ENCODE measurements around the gene ALDH1A3.
A peak's percentile ranks its signal among the peaks of the same experiment; 100 is the strongest.

ALDH1A3 gene

DNA sequence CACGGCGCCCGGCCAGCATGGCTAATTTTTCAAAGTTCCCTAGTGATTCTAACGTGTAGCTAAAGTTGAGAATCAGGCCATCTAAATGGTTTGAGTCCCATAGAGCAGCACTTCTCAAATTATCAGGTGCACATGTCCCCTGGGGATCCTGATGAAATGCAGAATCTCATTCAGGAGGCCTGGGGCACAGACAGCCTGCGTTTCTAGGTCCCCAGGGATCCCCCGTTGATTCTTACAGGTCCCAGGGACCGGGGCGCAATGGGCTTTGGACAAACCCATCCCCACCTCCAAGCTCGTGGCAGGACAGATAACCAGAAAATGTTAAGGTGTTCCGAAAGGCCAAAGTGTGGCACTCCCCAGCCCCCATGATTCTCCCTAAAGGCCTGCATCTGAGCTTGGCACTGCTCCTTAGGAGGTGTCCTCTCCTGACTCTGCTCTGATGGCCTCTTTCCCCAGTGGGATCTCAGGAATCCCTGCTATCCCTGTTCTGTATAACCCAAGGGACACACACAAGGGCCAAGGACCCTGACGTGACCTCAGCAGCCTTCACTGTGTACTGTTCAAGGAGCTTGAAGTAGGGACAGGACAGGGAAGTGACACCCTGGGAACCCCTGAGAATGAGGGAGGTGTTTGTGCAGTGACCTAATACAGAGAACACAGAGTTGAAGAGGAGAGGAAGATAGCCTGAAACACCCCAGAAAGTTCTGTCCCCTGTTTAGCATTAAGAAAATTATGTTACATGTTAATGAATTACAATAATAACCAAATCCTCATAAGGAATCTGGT is 47.5 kb downstream of the ALDH1A3 start:
- no peak for DNase-seq

DNA sequence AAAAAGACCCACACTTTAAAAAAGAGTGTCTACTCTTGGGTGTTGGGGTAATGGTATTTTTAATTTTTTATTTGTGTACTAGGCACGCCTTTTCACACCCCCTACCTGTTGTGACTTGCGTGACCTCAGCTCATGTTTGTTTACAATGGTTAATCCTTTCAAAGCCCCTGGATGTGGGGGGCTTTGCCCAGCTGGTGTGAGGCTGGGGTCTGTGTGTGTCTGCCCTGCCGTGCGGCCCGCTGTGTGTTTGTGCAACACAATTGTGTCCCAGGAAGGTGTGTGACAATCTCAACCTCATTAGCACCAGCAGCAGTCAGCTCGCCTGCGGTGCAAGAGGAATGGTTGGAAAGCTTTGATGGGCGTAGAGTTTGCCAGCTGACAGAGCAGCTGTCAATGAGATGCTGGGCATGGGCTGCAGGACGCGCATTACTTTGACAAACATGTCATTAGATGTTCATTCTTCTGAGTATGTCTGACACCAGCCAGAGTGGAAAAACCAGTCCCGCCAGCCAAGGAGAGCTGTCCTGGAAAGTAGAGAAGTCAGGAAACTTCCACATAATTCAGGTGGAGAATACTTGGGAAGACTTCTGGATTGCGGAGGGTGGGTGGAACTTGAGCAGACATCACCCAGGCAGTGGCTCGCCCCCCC is 49.1 kb downstream of the ALDH1A3 start:
- DNase-seq = no peak

DNA sequence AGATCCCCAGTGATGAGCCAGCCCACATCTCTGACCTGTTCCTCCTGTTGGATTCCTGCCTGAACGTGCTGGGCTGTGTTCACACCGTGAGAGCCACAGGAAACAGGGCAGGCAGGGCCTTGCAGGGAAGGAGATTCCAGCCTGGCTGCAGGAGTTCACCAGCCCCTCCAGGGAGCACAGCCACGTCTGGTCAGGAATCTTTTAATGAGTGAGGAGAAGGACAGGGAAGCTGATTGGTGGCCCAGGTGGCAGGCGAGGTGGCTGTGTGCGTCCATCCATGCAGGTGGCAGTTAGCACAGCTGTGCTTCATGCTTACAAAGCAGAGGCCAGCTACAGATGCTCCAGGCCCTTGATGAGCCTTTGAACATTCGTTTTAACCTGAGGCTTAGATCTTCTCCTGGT is 50.0 kb downstream of the ALDH1A3 start:
- DNase-seq = no peak

DNA sequence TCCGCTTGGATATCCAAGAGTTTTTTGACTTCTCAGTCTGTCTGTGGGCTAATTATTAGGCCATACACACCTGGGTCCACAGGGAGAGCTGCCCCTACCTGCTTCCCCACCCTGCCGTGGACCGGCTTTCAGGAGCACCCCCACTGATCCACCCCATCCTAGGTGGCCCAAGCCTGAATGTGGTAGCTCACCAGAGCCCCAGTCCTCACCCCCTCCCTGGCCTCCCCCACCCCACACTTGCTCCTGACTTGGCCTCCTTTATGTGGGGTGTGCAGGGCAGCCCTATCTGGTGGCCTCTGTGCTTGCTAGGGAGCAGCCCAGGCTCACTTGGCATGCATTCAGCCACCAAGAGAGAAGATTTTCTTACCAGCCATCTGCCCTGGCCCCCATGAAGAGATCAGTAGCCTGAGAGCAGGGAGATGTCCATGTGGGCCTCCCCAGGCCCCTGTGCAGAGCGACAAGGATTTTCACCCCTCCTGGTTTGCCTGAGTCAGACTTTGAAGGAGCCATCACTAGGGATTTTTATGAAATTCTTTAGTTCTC is 50.7 kb downstream of the ALDH1A3 start:
- DNase-seq = no peak

DNA sequence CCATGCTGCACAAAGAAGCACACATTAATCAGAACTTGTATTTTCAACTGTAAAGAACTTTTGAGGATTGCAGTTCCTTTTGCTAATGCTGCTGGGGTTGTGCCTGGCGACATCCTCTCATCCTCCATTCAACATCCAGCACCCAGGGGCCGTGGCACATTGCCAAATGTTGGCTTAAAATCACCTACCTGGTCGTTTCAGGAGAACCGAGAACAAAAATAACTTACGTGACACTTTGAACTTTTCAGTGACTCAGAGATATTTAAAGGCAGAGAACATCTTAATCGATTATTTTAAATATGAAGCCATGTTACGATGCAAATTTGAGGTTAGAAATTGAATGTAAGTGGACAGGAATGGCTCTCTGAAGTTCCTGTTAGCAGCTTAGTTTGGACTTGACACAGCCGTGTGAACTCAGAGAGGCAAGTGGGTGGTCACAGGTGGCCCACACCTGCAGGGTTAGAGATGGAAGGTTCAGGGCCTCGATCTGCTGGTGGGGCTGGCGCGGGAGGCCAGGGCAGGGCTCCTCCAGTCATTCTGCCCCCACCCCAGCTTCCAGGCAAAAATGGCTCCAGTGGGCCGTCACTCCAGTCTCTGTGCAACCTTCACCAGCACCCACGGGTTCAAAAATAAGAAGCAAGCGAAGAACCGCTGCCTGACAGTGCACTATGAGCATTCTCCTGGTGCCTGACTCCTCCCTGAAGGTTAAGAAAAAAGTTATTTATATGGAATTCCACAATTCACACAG is 51.7 kb downstream of the ALDH1A3 start:
- no peak for DNase-seq

DNA sequence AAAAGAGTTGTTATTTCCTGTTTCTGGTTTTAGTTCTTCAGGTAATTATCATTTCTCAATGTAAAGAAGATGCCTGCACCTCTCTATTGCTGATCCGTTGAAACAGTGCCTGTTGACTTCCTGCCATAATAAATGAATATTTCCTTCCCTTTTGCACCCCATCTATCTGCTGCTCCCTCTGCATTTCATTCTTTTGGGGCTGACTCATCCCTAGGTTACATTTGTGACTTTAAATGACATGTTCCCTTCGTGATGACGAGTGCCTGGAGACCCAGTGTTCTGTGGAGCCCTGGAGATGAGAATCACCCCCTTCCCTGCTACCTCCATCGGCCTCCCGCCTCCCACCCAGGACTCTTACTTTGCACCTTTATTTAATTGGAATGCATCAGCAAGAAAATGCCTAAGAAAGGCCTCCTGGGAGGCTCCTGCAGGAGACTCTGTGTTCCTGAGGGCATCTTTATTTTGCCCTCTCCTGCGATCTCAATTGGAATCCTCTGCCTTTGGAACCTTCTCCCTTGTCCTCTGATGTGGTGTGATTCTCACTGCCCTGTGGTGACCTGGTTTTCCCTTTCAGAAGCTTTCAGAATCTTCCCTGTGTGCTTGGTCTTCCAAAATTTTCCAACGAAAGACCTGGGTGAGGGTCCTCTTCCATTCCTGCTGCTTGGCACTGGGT is 53.2 kb downstream of the ALDH1A3 start:
- no peak for DNase-seq

DNA sequence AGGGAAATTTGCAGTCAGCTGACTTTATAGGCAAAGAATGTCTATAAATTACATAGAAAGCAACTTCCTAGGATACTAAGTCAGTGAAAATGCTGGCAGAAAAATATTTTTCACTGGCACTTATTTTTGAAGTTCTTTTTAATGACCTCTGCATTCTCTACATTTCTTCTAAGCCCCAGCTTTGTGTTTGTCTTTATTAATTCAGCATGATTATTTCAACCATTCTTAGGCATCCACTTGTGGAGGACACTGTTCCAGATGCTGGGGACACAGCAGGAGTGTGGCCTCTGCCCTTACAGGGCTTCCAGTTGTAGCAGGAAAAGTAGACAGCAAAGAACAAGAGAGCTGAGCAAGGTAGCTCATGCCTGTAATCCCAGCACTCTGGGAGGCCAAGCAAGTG is 54.5 kb downstream of the ALDH1A3 start:
- DNase-seq = no peak

DNA sequence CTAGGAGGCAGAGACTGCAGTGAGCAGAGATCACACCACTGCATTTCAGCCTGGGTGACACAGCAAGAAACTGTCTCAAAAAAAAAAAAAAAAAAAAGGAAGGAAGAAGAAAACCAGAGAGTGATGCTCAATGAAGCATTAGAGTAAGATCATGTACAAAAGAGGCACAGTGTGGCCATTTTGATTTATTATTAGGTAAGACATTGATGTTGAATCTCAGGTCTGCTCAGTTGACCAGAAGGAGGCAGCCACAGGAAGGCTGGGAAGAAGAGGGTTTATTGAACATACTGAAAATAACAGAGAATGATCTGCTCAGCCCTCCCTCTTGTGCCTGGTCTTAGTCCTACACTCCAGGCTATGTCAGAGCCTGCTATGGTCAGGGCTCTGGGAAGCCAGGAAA is 55.1 kb downstream of the ALDH1A3 start:
- DNase-seq = peak; percentile 28

DNA sequence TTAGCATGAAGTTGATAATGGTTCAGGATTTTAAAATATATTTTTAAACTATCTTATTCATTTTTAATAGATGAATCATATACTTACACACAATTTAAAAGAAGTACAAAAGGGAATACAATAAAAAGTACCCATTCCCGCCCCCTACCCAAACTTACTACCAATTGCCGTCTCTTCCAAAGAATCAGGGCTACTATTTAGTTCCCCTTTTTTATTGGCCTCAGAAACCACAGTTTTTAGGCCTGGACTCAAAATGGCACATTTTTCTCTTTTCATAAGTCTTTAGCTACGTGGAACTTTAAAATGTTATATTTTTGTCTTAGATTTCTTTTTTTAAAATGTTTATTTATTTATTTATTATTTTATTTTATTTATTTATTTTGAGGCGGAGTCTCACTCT is 57.5 kb downstream of the ALDH1A3 start:
- peak; percentile 51 for DNase-seq

DNA sequence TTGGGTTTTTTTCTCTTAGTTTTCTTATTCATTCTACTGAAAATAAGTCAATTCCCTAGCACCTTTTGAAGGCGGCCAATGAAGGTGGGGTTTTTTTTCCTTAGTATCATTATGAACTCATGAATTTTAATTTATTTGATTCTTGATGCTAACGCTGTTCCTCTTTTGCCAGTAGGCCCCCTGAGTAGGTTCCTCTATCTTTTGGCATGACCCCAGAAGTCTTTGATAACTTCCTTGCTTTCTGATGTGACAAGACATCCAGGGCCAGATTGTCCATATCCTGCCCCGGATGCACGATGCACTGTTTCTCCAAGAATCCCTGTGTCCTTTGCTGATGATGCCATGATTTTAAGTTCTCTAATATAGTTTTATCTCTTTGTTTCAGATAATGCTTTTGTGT is 60.2 kb downstream of the ALDH1A3 start:
- peak; percentile 44 for DNase-seq

DNA sequence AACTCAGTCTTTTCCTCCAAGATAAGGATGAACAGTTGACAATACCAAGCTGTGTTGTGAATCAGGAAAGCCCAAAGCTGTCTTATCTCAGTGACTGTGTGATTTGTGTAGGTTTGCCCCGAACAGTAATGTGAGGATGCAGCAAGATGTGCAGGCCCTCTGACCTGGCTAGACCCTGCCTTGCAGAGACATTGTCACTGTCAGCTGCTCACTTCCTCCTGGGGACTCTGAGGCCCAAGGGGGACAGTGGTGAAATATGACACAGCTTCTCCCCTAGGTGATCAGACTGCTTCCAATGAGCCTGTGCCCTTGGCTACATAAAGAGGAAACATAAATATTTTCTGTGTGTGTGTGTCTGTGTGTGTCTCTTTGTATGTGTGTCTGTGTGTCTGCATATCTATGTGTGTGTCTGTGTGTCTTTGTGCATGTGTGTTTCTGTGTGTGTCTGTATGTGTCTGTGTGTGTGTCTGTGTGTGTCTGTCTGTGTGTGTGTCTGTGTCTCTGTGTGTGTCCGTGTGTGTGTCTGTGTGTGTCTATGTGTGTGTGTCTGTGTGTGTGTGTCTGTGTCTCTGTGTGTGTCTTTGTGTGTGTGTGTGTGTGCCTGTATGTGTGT is 61.2 kb downstream of the ALDH1A3 start:
- peak; percentile 93 for DNase-seq

DNA sequence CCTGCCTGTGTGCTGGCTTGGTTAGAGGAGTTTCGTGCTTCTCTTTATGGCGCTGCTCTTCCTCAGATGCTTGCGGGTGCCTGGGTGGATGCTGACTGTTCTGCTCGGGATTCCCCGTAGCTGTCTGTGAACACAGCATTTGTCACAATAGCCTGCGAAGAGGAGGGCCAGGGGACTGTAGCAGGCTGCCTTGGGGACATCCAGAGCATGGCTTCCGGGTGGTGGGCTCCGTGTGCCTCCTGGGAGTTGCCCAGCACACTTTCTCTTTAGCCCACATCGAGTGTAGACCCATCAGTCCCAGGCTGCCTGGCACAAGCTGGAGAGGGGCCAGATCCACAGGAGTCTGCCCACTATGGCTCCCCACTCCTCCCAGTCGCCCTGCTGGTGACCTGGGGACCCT is 61.9 kb downstream of the ALDH1A3 start:
- DNase-seq = no peak

DNA sequence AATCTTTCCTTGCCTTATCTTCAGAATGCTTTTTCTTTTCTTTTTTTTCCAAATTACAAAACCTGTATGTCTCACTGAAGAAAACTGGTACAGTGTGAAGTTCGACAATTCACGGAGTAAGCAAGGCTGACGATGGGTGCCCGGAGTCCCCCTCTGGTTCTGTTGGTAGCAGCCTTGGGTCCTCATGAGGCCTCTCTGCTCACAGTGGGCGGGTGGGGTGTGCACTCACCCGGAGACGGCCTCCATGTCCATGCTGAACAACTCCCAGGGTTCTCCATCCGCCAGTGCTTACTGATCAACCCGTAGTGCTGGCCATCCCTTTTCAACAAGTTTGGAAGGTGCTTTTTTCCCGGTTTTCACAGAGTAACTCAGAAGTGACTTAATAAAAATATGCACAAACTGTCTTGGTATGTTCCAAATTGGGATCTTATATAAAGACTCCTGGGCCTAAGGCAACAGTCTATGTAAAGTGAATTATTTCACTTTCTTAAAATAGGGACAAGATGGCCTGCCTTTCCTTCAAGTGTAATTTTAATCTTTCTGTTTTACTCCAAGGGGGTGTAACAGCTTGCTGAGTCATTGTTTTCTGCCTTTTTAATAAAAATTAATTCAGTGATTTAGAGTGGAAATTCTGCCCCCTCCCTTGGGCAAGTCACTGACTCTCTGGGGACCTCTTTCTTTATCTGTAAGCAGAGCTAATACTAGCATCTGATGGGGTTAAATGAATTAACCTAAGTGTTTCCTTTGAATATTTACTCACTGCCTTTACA is 63.2 kb downstream of the ALDH1A3 start:
- no peak for DNase-seq

DNA sequence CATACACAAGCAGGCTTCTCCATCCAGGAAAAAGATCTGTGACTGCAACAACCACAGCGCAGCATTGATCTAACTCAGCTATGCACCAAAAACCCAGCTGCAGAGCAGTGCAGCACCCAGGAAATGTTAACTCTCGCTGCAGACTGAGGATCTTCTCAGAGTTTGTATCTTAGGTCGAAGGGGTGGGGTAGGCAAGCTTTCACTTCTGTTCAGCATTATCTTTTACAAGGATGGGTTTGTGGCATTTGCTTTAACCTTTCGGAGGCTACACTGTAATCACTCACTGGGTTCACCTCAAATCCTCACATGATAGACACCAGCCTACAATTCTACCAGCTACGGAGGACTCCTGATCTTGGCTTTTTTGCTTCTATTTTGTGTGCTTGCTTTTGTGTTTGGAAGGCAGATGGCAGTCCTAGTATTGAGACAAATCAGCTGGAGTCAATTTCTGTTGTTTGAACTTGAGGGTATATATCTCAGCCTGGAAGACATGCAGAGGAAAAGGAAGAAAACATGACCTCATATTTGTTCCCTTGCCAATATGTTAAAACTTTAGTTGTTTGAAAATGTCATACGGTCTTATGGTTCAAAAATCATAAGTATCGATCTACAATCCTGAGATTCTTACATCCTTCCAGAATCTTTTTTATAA is 64.7 kb downstream of the ALDH1A3 start:
- DNase-seq = peak; percentile 61

DNA sequence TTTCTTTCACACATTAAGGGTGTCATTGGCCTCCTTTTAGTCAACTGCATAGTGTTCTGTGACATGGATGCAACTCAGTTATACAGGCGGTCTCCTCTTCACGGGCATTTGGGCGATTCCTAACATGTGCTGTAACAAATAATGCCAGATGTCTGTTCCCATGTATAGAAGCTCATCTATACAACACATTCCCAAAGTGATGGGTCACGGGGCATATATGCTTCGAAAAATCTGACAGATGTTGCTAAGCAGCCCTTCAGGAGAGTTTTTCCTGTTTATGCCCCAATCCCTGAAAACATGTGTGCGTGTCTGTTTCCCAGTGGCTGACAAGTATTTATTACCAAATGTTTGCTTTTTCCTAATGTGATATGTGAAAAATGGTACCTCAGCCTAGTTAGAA is 65.4 kb downstream of the ALDH1A3 start:
- DNase-seq = no peak

DNA sequence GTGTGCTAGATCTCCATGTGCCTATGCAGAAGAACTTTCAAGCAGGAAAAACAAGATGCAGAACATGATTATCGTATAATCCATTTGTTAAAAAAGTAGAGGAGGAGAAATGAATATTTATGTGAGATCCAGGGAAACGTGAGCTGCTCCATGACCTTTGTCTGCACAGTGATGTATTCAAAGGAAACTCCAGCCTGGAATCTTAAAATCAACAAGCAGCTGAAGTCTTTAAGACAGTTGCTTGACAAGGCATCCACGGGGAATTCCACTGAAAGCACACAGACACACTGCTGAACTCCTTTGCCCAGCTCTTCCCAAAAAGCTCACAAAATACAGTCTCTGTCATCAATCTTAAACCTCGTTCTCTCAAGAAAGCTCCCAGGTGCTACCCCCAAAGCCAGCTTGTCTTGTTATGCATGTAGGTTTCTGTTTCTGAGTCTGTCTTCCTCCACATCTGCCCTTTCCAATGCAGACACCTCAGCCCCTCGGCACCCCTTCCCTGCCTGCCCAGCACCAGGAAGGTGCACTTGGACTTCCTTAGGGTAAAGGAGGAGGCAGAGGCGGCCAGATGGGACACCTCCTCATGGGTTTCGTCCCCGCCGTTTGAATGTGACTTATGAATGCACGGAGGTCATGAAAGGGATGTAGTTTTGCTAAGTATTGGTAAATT is 68.3 kb downstream of the ALDH1A3 start:
- DNase-seq = no peak

DNA sequence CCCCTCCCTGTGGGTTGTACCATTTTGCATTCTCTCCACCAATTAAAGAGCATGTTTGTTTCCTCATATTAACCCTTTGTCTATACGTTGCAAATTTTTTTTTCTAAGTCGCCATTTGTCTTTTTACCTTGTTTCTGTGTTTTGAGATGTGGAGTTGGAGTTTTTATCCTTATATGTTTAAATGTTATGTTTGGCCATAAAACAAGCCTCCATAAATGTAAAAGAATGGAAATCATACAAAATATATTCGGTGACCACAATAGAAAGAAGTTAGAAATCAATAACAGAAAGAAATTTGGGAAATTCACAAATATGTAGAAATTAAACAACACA is 68.8 kb downstream of the ALDH1A3 start:
- no peak for DNase-seq

DNA sequence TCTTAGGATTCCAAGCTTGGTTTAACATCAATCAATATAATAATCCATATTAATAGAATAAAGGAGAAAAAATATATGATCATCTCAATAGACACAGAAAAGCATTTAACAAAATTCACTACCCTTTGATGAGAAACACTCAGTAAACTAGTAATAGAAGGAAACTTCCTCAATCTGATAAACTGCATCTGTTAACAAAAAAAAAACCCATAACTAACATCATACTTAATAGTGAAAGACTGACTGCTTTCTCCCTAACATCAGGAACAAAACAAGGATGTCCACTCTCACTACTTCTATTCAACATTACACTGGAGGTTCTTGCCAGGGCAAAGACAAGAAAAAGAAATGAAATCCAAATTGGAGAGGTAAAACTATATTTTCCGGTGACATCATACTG is 70.1 kb downstream of the ALDH1A3 start:
- peak; percentile 11 for DNase-seq

DNA sequence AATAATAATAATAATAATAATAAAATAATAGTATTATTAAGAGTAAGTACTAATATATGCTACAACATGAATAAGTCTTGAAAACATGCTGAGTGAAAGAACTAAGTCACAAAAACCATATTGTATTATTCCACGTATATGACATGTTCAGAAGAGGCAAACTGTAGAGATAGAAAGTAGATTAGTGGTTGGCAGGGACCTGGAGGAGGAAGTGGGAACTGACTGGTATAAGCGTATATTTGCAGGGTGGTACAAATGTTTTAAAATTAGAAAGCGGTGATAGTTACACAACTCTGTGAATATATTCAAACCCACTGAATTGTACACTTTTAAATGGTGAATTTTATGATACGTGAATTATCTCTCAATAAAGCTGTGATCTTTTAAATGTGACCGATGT is 72.3 kb downstream of the ALDH1A3 start:
- peak; percentile 85 for DNase-seq

DNA sequence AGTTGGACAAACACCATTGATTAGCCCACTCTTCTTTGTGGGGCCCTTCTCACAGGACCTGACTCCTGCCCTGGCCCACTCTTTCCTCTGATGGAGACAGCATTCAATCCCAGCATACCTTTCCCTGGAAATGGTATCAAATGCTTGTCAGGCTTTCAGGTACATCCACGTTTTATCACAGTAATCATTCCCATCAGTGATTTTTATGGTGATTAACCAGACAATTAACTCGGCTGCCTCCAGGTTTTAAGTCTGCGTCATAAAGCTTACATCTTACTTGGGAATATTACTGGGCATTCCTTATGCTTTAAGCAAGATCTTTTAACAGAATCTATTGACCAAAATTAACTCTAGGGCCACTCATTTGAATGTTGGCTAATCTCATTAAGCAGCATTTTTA is 72.9 kb downstream of the ALDH1A3 start:
- no peak for DNase-seq

Data from MV-4-11 (cell line).